A549 (cell line): ENCODE measurements around the gene LRIG1.

Experiments used
- ATOH8 ChIP-seq: fragments of 250-450 bp; sonication (Bioruptor Pico); IDR thresholded peaks from 2 replicates; pipeline ENCODE4 v1.5.0; 2020; ENCODE audit warnings: low read depth, mild to moderate bottlenecking, moderate library complexity
- BCL3 ChIP-seq: fragments of >200 bp; sonication (Bioruptor Twin); formaldehyde crosslinking; IDR thresholded peaks from 3 replicates; pipeline ENCODE4 v1.6.1; 2016
- CTCF ChIP-seq: fragments of >200 bp; sonication (Bioruptor Twin); formaldehyde crosslinking; IDR thresholded peaks from 3 replicates; pipeline ENCODE4 v1.5.1; 2016
- E2F6 ChIP-seq: IDR thresholded peaks from 2 replicates; pipeline ENCODE4 v1.6.1; 2012; ENCODE audit warnings: low read depth, borderline replicate concordance
- EP300 ChIP-seq, 2 experiments: fragments of >200 bp; sonication (Bioruptor Twin); formaldehyde crosslinking; IDR thresholded peaks; 2 replicates in 1 of 2; 3 replicates in 1 of 2; pipeline ENCODE4 v1.6.1; 2016 to 2017
- FOSL2 ChIP-seq, 2 experiments: fragments of 450-650 bp in 1 of 2; fragments of >200 bp in 1 of 2; sonication (Bioruptor Twin) in 1 of 2; formaldehyde crosslinking; IDR thresholded peaks; 2 replicates each; pipeline versions ENCODE4 v1.5.0 to v1.6.1; 2016 to 2020; ENCODE audit warnings: mild to moderate bottlenecking in 1 of 2, moderate library complexity in 1 of 2
- HES2 ChIP-seq: fragments of >200 bp; sonication (Bioruptor Twin); formaldehyde crosslinking; IDR thresholded peaks from 2 replicates; pipeline ENCODE4 v1.6.1; 2016
- POLR2A ChIP-seq: IDR thresholded peaks from 2 replicates; pipeline ENCODE4 v1.6.1; 2012; ENCODE audit warnings: mild to moderate bottlenecking, low read length
- RAD21 ChIP-seq, 2 experiments: fragments of >200 bp in 1 of 2; sonication (Bioruptor Twin) in 1 of 2; formaldehyde crosslinking in 1 of 2; IDR thresholded peaks in 1 of 2; conservative IDR thresholded peaks in 1 of 2; 2 replicates in 1 of 2; 3 replicates in 1 of 2; pipeline ENCODE4 v1.6.1; 2012 to 2018; ENCODE audit warnings: inconsistent platforms in 1 of 2
- RCOR1 ChIP-seq: fragments of 150-350 bp; IDR thresholded peaks from 2 replicates; pipeline ENCODE4 v1.6.1; 2014; ENCODE audit warnings: antibody characterized with exemption, low read length, low read depth
- REST ChIP-seq: fragments of 200-600 bp; sonication (generic); IDR thresholded peaks from 2 replicates; pipeline ENCODE4 v1.6.1; 2016; ENCODE audit warnings: antibody characterized with exemption, mild to moderate bottlenecking, moderate library complexity
- RFX5 ChIP-seq: fragments of 450-650 bp; IDR thresholded peaks from 2 replicates; pipeline ENCODE4 v1.7.1; 2014; ENCODE audit warnings: antibody characterized with exemption, mild to moderate bottlenecking, moderate library complexity
- SMC3 ChIP-seq: fragments of >200 bp; sonication (Bioruptor Twin); formaldehyde crosslinking; IDR thresholded peaks from 3 replicates; pipeline ENCODE4 v1.6.1; 2018; ENCODE audit warnings: inconsistent platforms
- TF ChIP-seq, protein P1 (sequence below): IDR thresholded peaks from 2 replicates; pipeline ENCODE4 v1.6.1; 2012

GRCh38 chr3:66355997-66356396, 144.8 kb downstream of the LRIG1 start:
- TF ChIP-seq REST (no peak), E2F6 (no peak), EP300 (IDR thresholded peaks at IDR 0.05) (no peak), POLR2A (no peak), CTCF (no peak), FOSL2 (IDR thresholded peaks at IDR 0.05) (no peak), FOSL2 (CRISPR knock-in tag; IDR thresholded peaks at IDR 0.05) (no peak), RAD21 (conservative IDR thresholded peaks at IDR 0.05 in 1 of 2, IDR thresholded peaks at IDR 0.05 in 1 of 2) (no peak), RFX5 (no peak), HES2 (no peak), ATOH8 (no peak), RCOR1 (no peak), BCL3 (no peak), SMC3 (no peak)
- TF ChIP-seq, protein P1, sequence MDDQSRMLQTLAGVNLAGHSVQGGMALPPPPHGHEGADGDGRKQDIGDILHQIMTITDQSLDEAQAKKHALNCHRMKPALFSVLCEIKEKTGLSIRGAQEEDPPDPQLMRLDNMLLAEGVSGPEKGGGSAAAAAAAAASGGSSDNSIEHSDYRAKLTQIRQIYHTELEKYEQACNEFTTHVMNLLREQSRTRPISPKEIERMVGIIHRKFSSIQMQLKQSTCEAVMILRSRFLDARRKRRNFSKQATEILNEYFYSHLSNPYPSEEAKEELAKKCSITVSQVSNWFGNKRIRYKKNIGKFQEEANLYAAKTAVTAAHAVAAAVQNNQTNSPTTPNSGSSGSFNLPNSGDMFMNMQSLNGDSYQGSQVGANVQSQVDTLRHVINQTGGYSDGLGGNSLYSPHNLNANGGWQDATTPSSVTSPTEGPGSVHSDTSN = no peak
